ENCODE results near the gene PABPC4L.

GRCh38 chr4:134189949-134190348, 11.6 kb downstream of the PABPC4L start:
- TF ChIP-seq CTCF (IDR thresholded peaks at IDR 0.05) (no peak), ZFX (IDR thresholded peaks at IDR 0.05; ENCODE audit: borderline replicate concordance) (no peak)

Measured in 22Rv1 (cell line).